ENCODE data around the gene SMIM10.
"Not testable (repeated sequence)": the region's sequence is repeated elsewhere in the genome, so short reads cannot be mapped to it uniquely, and the experiment has no call there.

SMIM10 gene

DNA sequence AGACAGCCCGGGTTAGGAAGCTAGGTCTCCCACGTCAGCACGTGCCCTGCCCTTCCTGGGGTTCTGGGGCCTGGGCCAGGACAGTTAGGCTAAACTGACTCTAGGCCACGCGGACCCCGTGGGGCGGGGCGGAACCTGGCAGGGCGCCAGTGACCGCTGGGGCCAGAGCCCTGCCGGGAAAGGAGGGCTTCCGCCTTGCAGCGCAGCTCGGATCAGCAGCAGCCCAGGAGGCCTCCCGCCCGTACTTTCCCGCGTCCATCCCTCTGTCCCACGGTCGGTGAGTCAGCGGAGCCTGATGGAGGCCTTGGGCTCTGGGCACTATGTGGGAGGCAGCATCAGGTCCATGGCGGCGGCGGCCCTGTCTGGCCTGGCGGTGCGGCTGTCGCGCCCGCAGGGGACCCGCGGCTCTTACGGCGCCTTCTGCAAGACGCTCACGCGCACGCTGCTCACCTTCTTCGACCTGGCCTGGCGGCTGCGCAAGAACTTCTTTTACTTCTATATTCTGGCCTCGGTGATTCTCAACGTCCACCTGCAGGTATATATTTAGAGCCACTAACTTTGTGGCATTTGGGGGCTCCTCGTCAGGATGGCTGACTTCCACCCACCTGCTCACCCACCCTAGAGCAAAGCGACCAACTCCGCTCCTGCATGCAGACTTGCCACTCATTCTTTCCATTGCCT lies at the start of gene SMIM10:
Gene SMIM10 (plus strand): TSS at position 191 of the 681 bp plus-strand sequence. CDS start 105 bp downstream, at position 296.
- no peak for DNase-seq

DNA sequence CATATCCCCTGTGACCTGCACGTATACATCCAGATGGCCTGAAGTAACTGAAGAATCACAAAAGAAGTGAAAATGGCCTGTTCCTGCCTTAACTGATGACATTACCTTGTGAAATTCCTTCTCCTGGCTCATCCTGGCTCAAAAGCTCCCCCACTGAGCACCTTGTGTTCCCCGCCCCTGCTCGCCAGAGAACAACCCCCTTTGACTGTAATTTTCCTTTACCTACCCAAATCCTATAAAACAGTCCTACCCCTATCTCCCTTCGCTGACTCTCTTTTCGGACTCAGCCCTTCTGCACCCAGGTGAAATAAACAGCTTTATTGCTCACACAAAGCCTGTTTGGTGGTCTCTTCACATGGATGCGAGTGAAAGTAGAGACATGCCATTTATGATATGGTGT lies 44.4 kb upstream of the SMIM10 start:
- DNase-seq: not testable (repeated sequence)

DNA sequence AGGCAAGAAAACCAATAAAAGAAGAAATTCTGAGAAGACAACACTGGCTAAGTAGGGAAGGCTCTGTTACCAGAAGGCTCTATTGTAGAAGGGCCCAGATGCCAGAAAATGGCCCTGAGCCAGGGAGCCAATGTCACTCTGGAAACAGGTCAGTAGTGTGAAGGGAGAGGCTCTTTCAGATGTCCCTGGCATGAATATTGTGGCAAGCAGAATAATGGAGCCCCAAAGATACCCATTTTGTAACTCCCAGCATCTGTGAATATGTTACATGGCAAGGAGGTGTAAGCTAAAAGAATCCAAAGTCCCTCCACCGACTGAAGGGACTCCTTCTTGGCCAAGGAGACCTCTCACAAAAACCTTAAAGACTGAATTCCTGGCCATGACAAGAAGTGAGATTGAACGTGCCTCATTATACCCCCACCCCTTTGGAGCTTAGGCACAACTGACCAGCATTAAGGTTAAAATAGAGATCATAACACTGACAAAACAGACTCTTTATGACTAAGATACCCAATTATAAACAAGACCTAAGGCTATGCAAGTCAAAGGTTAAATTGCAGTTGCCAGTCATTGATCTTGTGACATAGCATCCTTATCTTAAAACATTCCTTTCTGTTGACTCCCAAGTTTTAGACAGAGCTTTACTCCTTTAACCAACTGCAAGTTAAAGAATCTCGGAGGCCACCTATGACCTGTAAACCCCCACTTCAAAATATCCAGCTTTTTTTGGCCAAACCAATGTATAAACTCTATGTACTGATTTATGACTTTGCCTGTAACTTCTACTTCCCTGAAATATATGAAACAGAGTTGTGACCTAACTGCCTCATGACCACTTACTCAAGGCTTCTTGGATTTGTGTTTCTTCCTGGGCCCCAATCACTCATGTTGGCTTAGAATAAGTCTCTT lies 42.2 kb upstream of the SMIM10 start:
- no peak for DNase-seq

GRCh38 chrX:134949271-134949670 lies 41.5 kb upstream of the SMIM10 start:
- no peak for DNase-seq

DNA sequence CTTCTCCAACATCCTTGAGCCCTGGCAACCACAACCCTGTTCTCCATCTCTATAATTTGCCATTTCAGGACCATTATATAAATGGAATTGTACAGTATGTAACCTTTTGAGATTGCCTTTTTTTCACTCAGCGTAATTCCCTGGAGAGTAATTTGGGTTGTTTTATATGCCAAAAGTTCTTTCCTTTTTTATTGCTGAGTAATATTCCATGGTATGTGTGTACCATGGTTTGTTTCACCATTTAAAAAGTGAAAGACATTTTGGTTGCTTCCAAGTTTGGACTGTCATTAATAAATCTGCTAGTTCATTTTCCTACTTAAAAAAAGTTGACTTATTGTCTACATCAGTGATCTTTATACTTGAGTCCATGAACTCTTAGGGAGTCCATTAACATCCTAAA lies 33.0 kb upstream of the SMIM10 start:
- no peak for DNase-seq

- not testable (repeated sequence) for DNase-seq
Measured at GRCh38 chrX:134960366-134960765, 30.4 kb upstream of the SMIM10 start.

DNA sequence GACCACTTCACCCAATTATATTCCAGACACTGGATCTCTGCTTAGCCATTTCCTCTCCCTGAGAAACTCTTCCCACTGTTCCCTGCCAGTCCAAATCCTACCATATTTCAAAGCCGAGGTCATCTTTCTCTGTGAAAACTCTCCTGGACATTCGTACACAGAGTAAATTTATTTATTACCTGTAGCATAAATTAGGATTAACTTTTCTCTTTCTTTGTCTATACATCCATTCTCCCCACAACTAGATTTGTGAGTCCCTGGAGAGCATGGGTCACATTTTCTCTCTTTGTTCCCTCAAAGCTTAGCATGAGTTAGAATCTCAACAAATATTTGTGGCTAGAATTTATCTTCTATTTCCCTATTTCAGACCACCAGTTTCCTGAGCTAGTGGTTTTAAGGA lies 27.8 kb upstream of the SMIM10 start:
- DNase-seq: no peak

DNA sequence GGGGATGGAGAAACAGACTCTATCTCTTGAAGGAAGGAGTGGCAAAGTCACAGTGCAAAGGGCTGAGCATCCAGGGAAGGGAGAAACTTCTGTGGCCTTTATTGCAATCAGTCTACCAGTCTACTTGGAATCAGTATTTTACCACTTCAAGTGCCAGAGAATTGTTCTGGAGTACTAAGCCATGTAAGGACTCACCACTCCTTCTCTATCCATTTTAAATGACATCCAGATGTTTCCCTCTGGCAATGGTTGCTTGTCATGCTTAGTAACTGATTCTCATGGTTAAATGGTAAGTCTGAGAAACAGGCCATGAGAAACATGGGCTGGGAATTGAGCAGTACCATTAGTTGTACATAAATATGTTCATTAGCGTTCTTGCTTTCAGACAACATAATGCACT lies 21.1 kb upstream of the SMIM10 start:
- DNase-seq: no peak

- DNase-seq: no peak
Measured at GRCh38 chrX:134971926-134972325, 18.9 kb upstream of the SMIM10 start.

- no peak for DNase-seq
Measured at GRCh38 chrX:134975516-134975915, 15.3 kb upstream of the SMIM10 start.

GRCh38 chrX:134981910-134982309 lies 8.9 kb upstream of the SMIM10 start:
- DNase-seq: no peak

DNA sequence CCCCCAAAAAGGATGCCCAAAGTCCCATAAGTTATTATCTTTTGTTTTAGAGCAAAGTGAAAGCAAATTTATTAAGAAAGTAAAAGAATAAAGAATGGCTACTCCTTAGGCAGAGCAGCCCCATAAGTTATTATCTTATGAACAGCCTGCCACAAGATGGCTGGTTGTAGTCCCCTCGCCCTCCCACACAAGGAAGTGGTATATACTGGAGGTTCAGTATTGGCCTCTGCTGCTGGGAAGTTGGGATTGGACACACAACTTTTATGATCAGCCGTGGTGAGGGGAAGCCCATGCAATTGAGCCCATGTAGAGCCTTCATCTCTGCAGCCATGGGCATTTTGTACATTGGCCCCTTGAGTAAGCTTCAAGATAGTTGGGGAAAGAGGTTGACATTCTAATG lies 8.0 kb upstream of the SMIM10 start:
- no peak for DNase-seq

GRCh38 chrX:134985479-134985878 lies 5.3 kb upstream of the SMIM10 start:
- DNase-seq: no peak

DNA sequence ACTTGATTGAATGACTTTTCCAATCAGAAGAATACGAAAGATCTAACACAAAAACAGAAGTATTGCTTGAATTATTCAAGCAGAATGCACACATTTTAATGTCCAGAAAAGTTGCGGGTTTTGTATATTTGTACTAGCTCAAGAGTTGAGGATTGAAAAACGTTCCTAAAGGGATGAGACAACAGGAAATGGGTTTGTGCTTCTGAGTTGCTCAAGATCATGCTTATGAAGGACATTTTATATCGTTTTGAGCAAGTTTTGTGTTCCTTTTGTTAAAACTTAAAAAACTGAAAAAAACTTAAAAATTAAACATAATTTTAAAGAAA lies 353 bp upstream of the SMIM10 start:
- DNase-seq: no peak

GRCh38 chrX:134997646-134998045 lies 6.9 kb downstream of the SMIM10 start:
- peak; percentile 3 for DNase-seq

DNA sequence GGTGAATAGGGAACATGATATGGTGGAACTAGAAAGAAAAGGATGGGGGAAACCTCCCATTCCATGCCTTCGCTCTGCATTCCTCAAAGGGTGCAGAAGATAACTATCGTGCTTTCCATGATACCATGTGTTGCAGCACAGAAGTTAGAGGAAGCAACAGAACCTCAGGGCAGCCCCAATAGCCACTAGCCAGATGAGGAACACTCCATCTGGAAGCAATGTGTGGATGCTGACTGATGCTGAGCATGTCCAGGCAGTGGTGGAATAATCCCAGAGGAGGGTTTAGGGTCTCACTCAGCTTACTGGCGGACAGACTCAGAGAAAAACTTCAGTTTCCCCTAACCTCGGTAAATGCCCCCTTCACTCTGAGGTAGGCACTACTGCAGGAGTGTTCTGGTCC lies 7.5 kb downstream of the SMIM10 start:
- DNase-seq: no peak

GRCh38 chrX:134999469-134999868 lies 8.7 kb downstream of the SMIM10 start:
- peak; percentile 30 for DNase-seq

DNA sequence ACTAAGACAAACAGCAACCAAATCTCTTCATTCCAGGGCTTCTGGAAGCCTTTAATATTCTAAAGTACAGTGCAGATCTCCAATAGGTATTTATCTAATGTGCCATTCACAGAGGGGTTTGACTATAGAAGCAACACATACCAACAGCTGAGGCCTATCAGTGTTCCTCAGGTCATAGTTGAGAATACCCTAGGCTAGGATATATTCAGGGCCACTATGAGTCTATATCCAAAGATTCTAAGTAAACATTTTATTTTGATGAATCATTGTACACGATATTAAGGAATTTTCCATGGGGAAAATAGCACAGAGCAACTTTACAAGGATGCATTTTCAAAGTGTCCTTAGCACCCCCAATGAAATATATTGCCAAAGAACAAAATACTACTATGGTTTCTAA lies 9.7 kb downstream of the SMIM10 start:
- no peak for DNase-seq

DNA sequence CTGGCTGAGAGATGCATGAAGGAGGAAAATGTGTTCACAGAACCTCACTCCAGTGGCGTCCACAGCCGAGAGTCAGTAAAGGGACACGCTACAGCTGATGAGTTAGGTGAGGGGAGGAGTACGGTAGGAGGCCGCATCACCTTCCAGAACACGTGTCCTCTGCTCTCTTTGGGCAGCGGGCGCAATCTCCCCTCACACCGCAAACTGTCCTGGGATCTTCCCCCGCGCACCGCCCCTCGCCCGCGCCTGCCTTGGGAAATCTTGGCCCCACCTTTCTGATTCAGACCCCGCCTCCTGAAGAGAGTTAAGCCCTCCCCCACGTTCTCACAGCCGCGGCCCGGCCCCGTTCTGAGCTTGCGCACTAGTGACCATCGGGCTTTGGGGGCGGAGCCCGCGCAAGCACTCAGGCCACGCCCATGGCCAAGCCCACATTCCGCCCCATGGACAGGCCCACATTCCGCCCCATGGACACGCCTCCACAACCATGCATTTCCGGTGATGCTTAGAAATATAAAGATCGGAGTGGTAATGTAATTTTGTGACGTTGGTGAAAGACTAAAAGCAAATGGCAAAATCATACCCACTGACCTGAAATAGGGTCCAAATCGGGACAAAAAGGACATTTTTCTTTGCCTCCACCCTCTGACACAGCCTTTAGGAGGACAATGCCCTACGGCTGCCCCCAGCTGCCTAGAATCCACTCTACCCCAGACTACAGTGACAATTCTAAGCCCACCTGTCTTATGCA lies 13.3 kb downstream of the SMIM10 start:
- DNase-seq: peak; percentile 90

GRCh38 chrX:135006187-135006586 lies 15.4 kb downstream of the SMIM10 start:
- DNase-seq: no peak

DNA sequence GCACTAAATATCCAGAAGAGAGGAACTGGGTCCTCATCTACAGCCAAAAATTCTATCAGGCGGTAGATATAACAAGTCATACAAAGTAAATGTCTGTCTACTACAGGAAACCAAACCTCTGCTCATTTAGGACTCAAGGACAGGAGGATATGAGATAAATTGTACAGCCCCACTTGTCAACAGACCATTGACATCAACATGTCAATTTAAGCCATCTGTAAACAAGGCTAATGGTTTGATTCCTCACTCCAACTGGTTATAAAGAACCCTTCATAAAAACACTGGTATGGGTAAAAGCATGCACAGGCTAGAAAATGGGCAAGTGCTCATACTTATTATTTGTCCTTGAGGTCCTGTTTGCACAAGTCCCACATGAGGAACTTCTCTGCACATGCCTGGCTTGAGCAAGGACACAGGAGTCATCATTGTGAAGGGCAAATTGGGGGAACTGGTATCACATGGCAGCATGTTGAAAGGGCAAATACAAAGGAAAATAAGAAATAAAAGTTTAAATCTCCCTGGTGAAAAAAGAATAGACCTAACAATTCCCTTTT lies 18.3 kb downstream of the SMIM10 start:
- DNase-seq: no peak

- DNase-seq: no peak
Measured at GRCh38 chrX:135009838-135010237, 19.0 kb downstream of the SMIM10 start.

GRCh38 chrX:135010921-135011320 lies 20.1 kb downstream of the SMIM10 start:
- no peak for DNase-seq
